ENCODE data around the gene RNASEH2B.

GRCh38 chr13:50887151-50887550 lies 22.4 kb upstream of the RNASEH2B start:
- TF ChIP-seq CTCF (IDR thresholded peaks at IDR 0.05) = no peak
- TF ChIP-seq ZFX (IDR thresholded peaks at IDR 0.05; ENCODE audit: borderline replicate concordance) = no peak
